VCaP (cell line): ENCODE measurements around the gene SREBF2.

Experiments
- H3K27ac ChIP-seq: fragments of 450-650 bp; 2 replicates; pipeline ENCODE4 v1.5.1; 2017
- CTCF ChIP-seq: fragments of 450-650 bp; conservative IDR thresholded peaks from 2 replicates; pipeline ENCODE4 v1.5.1; 2017; ENCODE audit warnings: mild to moderate bottlenecking, moderate library complexity

Gene SREBF2

GRCh38 chr22:41836551-41836950 lies 3.6 kb downstream of the SREBF2 start:
- TF ChIP-seq CTCF, result no peak
- H3K27ac ChIP-seq, result no peak overlapping the region

- H3K27ac ChIP-seq, result no peak overlapping the region
- TF ChIP-seq CTCF, result no peak
Observed at GRCh38 chr22:41838842-41839618, 6.1 kb downstream of the SREBF2 start.

GRCh38 chr22:41840216-41840615 lies 7.3 kb downstream of the SREBF2 start:
- no peak overlapping the region; the same call in 1 of the 2 replicates for H3K27ac ChIP-seq
- no peak for TF ChIP-seq CTCF

- peak overlapping the region; percentile 26 for H3K27ac ChIP-seq
Observed at GRCh38 chr22:41841085-41841712, 8.3 kb downstream of the SREBF2 start.

GRCh38 chr22:41842996-41843970 lies 10.4 kb downstream of the SREBF2 start:
- H3K27ac ChIP-seq, result peak overlapping the region; percentile 81
- no peak for TF ChIP-seq CTCF

More at GRCh38 chr22:41841085-41841712, 8.3 kb downstream of the SREBF2 start:
- no peak for TF ChIP-seq CTCF

GRCh38 chr22:41844036-41844435 lies 11.1 kb downstream of the SREBF2 start:
- TF ChIP-seq CTCF, result no peak
- H3K27ac ChIP-seq, result peak overlapping the region; percentile 81

- no peak for TF ChIP-seq CTCF
- peak overlapping the region; percentile 81 for H3K27ac ChIP-seq
Observed at GRCh38 chr22:41844513-41844912, 11.6 kb downstream of the SREBF2 start.
